DND-41 (cell line): ENCODE results near the gene ZNF366.

ENCODE experiments used
- EZH2 ChIP-seq: IDR thresholded peaks from 3 replicates; pipeline ENCODE4 v1.6.1; 2012; ENCODE audit warnings: borderline replicate concordance, low read depth, mild to moderate bottlenecking, moderate library complexity, low read length, inconsistent platforms; ENCODE audit not compliant: severe bottlenecking
- TF ChIP-seq, protein P1 (sequence below): IDR thresholded peaks from 2 replicates; pipeline ENCODE4 v1.5.1; 2012; ENCODE audit warnings: borderline replicate concordance, low read length, moderate library complexity, mild to moderate bottlenecking; ENCODE audit not compliant: poor library complexity, severe bottlenecking; ENCODE audit errors: extremely low read depth

DNA sequence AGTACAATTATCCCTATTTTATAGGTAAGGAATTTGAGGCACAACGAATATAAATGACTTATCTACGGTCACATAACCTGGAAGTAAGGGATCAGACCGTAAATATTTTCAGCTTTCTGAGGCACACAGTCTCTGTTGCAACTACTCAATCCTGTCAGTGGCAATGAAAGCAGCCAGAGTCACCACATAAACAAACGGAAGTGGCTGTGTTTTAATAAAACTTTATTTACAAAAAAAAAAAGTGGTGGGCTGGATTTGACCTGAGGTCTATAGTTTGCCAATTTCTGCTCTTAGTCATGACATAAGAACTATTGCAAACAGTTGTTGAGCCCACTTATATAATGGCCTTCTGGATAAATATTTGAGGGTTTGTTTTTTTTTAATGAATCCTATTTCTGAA is 29.6 kb downstream of the ZNF366 start:
- TF ChIP-seq, protein P1, sequence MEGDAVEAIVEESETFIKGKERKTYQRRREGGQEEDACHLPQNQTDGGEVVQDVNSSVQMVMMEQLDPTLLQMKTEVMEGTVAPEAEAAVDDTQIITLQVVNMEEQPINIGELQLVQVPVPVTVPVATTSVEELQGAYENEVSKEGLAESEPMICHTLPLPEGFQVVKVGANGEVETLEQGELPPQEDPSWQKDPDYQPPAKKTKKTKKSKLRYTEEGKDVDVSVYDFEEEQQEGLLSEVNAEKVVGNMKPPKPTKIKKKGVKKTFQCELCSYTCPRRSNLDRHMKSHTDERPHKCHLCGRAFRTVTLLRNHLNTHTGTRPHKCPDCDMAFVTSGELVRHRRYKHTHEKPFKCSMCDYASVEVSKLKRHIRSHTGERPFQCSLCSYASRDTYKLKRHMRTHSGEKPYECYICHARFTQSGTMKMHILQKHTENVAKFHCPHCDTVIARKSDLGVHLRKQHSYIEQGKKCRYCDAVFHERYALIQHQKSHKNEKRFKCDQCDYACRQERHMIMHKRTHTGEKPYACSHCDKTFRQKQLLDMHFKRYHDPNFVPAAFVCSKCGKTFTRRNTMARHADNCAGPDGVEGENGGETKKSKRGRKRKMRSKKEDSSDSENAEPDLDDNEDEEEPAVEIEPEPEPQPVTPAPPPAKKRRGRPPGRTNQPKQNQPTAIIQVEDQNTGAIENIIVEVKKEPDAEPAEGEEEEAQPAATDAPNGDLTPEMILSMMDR = no peak
- TF ChIP-seq EZH2 = no peak
